Natural killer cell (primary cell): ENCODE measurements around the gene SUMF1. TPM values are rescaled to one million over a fixed set of nuclear protein-coding genes. Genes with fewer than 3 reads are reported as not detected.
A peak's percentile ranks its signal among the peaks of the same experiment; 100 is the strongest.

Experiments used
- ATAC-seq, 3 donors: fragments of 150-1000 bp in 2 of 3; fragments of 200-7000 bp in 1 of 3; cut with Tn5 transposase; 1 replicate in 1 of 3; 2 replicates in 2 of 3; pipeline ENCODE4 v1.10.0; 2021; ENCODE audit warnings: mild to moderate bottlenecking in 2 of 3, moderate library complexity in 2 of 3
- DNase-seq, 2 donors: peaks; one replicate each; pipeline versions ENCODE4 v3.0.0 to v3.0.0-alpha.2; 2013 to 2021; ENCODE audit warnings: mixed read lengths in 1 of 2
- H3K27ac ChIP-seq: one replicate; pipeline ENCODE4 v1.5.1; 2013; ENCODE audit warnings: mild to moderate bottlenecking, low read length
- H3K27me3 ChIP-seq: one replicate; pipeline ENCODE4 v1.6.1; 2013; ENCODE audit warnings: low read length; ENCODE audit not compliant: control insufficient read depth, insufficient read depth
- H3K36me3 ChIP-seq: one replicate; pipeline ENCODE4 v1.6.1; 2013; ENCODE audit warnings: low read length; ENCODE audit not compliant: control insufficient read depth, insufficient read depth
- H3K4me1 ChIP-seq: one replicate; pipeline ENCODE4 v1.6.1; 2013; ENCODE audit warnings: low read length; ENCODE audit not compliant: control insufficient read depth, insufficient read depth
- H3K4me3 ChIP-seq: one replicate; pipeline ENCODE4 v1.5.1; 2013; ENCODE audit warnings: low read length
- H3K9me3 ChIP-seq: one replicate; pipeline ENCODE4 v1.6.1; 2013; ENCODE audit warnings: low read length; ENCODE audit not compliant: control insufficient read depth, insufficient read depth
- H3K27ac Mint-ChIP-seq, 2 donors: one replicate each; pipeline ENCODE4 v1.8.0; 2022; ENCODE audit warnings: mild to moderate bottlenecking in 2 of 2, mixed read lengths in 2 of 2, moderate library complexity in 1 of 2
- H3K27me3 Mint-ChIP-seq, 2 donors: one replicate each; pipeline ENCODE4 v1.8.0; 2022; ENCODE audit warnings: low read depth in 2 of 2, mixed read lengths in 2 of 2
- H3K36me3 Mint-ChIP-seq: one replicate; pipeline ENCODE4 v1.8.0; 2022; ENCODE audit warnings: mixed read lengths
- H3K4me1 Mint-ChIP-seq, 2 donors: one replicate each; pipeline ENCODE4 v1.8.0; 2022; ENCODE audit warnings: mixed read lengths in 2 of 2
- H3K4me3 Mint-ChIP-seq: one replicate; pipeline ENCODE4 v1.8.0; 2022; ENCODE audit warnings: mild to moderate bottlenecking, moderate library complexity, mixed read lengths
- H3K9me3 Mint-ChIP-seq, 2 donors: one replicate each; pipeline ENCODE4 v1.8.0; 2022; ENCODE audit warnings: mixed read lengths in 2 of 2
- WGBS: methylation state at CpG from one replicate; pipeline ENCODE4 v1.1.7; 2013; ENCODE audit warnings: missing lambda C conversion rate; ENCODE audit not compliant: insufficient coverage; 5-methylcytosine and 5-hydroxymethylcytosine counted together
- intact Hi-C: fragments of 100-400 bp; cut with micrococcal nuclease; formaldehyde crosslinking; loops from one replicate; pipeline ENCODE4 v1.14.2; 2022
- total RNA-seq, 4 donors: library from RNA; stranded (reverse); fragments of 120-200 nt in 1 of 4; gene quantifications; one replicate each; pipeline versions ENCODE4 v1.2.3 to v1.2.4, GENCODE V29; 2013 to 2022
- TF ChIP-seq, protein P1 (sequence below): fragments of 200-600 bp; IDR thresholded peaks from one replicate; pipeline ENCODE4 v1.8.0; 2022; ENCODE audit warnings: antibody characterized with exemption

Gene SUMF1
- total RNA-seq, 3 donors from 2014 or later (not counting 1 experiment from before 2014, with no cell fraction given) = 16.3 to 19.8 (median 19.3) TPM

GRCh38 chr3:4507024-4507596 is 40.0 kb upstream of the SUMF1 start:
- H3K4me3 ChIP-seq = no peak overlapping the region
- Mint-ChIP-seq H3K4me1 (peaks cover 50 to 58% of the 10 kb centered on the region in 2 donors), H3K9me3 (no peaks in the 10 kb centered on the region), H3K36me3 (no peaks in the 10 kb centered on the region), H3K27me3 (no peaks in the 10 kb centered on the region), H3K4me3 (peak overlapping the region; percentile 59), H3K27ac (peak overlapping the region; percentile 80)
- DNase-seq = no peak
- H3K27me3 ChIP-seq = no peaks in the 10 kb centered on the region
- H3K4me1 ChIP-seq = peaks cover 28% of the 10 kb centered on the region
- intact Hi-C loops = loop anchor here (10.0 kb wide), 1 partner anchor 468 kb away; the partner anchor contains the start of gene BHLHE40
- TF ChIP-seq, protein P1, sequence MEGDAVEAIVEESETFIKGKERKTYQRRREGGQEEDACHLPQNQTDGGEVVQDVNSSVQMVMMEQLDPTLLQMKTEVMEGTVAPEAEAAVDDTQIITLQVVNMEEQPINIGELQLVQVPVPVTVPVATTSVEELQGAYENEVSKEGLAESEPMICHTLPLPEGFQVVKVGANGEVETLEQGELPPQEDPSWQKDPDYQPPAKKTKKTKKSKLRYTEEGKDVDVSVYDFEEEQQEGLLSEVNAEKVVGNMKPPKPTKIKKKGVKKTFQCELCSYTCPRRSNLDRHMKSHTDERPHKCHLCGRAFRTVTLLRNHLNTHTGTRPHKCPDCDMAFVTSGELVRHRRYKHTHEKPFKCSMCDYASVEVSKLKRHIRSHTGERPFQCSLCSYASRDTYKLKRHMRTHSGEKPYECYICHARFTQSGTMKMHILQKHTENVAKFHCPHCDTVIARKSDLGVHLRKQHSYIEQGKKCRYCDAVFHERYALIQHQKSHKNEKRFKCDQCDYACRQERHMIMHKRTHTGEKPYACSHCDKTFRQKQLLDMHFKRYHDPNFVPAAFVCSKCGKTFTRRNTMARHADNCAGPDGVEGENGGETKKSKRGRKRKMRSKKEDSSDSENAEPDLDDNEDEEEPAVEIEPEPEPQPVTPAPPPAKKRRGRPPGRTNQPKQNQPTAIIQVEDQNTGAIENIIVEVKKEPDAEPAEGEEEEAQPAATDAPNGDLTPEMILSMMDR = no peak
- peak; percentile 17 to 58 (median 55) for ATAC-seq
- H3K36me3 ChIP-seq = peaks cover 3% of the 10 kb centered on the region
- WGBS = 32% methylated on average over 4 of the region's 5 CpGs
- no peaks in the 10 kb centered on the region for H3K9me3 ChIP-seq
- no peak overlapping the region for H3K27ac ChIP-seq

GRCh38 chr3:4506559-4507023 is 39.5 kb upstream of the SUMF1 start:
- peak overlapping the region; percentile 59 for H3K4me3 Mint-ChIP-seq
- Histone ChIP-seq H3K27ac (no peak overlapping the region), H3K4me1 (peaks cover 28% of the 10 kb centered on the region), H3K9me3 (no peaks in the 10 kb centered on the region), H3K4me3 (no peak overlapping the region), H3K27me3 (no peaks in the 10 kb centered on the region), H3K36me3 (peaks cover 3% of the 10 kb centered on the region)
- TF ChIP-seq, protein P1 = no peak
- H3K9me3 Mint-ChIP-seq = no peaks in the 10 kb centered on the region
- no peaks in the 10 kb centered on the region for H3K27me3 Mint-ChIP-seq
- whole genome bisulfite sequencing = 69% methylated on average over 2 of the region's 2 CpGs
- no peak for DNase-seq
- peaks cover 50 to 58% of the 10 kb centered on the region in 2 donors for H3K4me1 Mint-ChIP-seq
- no peaks in the 10 kb centered on the region for H3K36me3 Mint-ChIP-seq
- intact Hi-C loops = loop anchor here (10.0 kb wide), 1 partner anchor 468 kb away; the partner anchor contains the start of gene BHLHE40
- peak overlapping the region; percentile 80 to 92 for H3K27ac Mint-ChIP-seq
- ATAC-seq = no peak

GRCh38 chr3:4505688-4506558 is 38.9 kb upstream of the SUMF1 start:
- Histone ChIP-seq H3K4me3 (no peak overlapping the region), H3K4me1 (peaks cover 28% of the 10 kb centered on the region), H3K27ac (peak overlapping the region; percentile 70), H3K36me3 (peaks cover 3% of the 10 kb centered on the region), H3K27me3 (no peaks in the 10 kb centered on the region), H3K9me3 (no peaks in the 10 kb centered on the region)
- ATAC-seq = peak in 1 of 3 donors; percentile 38
- 81% methylated on average over 5 of the region's 6 CpGs for WGBS
- intact Hi-C loops = loop anchor here (10.0 kb wide), 1 partner anchor 469 kb away; the partner anchor contains the start of gene BHLHE40
- peak overlapping the region; percentile 43 for H3K4me3 Mint-ChIP-seq
- peak overlapping the region; percentile 80 to 92 for H3K27ac Mint-ChIP-seq
- no peaks in the 10 kb centered on the region for H3K27me3 Mint-ChIP-seq
- no peaks in the 10 kb centered on the region for H3K36me3 Mint-ChIP-seq
- no peaks in the 10 kb centered on the region for H3K9me3 Mint-ChIP-seq
- DNase-seq = no peak
- TF ChIP-seq, protein P1 = no peak
- H3K4me1 Mint-ChIP-seq = peaks cover 50 to 58% of the 10 kb centered on the region in 2 donors
